Upper lobe of left lung (tissue), 4 donors: ENCODE measurements around the gene PPP2R5E.

ENCODE experiments used
- CTCF ChIP-seq, 6 experiments: fragments of 450-650 bp in 4 of 6; fragments of 200-600 bp in 2 of 6; sonication (generic) in 2 of 6; IDR thresholded peaks; one replicate each; pipeline ENCODE4 v1.5.1; 2016 to 2019; ENCODE audit warnings: antibody characterized with exemption in 6 of 6
- EP300 ChIP-seq, 4 donors: sonication (generic); formaldehyde crosslinking; IDR thresholded peaks; one replicate each; pipeline ENCODE4 v1.5.1; 2017; ENCODE audit warnings: antibody characterized with exemption in 4 of 4, control low read depth in 2 of 4
- POLR2A ChIP-seq, 4 donors: fragments of 450-650 bp; IDR thresholded peaks; one replicate each; pipeline ENCODE4 v1.5.1; 2016 to 2017; ENCODE audit warnings: antibody characterized with exemption in 4 of 4, mild to moderate bottlenecking in 2 of 4
- POLR2AphosphoS5 ChIP-seq, 2 donors: sonication (generic); formaldehyde crosslinking; IDR thresholded peaks; one replicate each; pipeline ENCODE4 v1.5.1; 2017; ENCODE audit warnings: antibody characterized with exemption in 2 of 2

DNA sequence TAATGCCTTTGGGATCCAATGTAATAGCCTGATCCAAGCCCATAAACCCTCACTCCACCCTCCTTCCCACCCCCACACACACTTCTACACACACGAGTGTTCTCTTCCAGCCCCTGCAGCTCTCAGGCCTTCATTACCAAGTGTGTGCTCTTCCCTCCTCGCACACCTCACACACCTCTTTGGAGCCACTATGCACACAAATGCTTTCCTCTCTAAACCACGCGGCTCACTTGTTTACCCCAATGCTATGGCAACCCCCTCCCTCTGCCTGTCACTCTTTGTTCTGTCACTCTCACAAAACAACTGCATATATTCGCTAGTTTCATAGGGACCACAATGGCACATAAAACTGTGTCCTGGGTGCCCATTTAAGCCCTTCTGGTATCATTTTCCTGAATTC lies 35.1 kb downstream of the PPP2R5E start:
- TF ChIP-seq EP300 (IDR thresholded peaks at IDR 0.05) (no peak), CTCF (IDR thresholded peaks at IDR 0.05) (no peak), POLR2AphosphoS5 (IDR thresholded peaks at IDR 0.05) (no peak), POLR2A (IDR thresholded peaks at IDR 0.05) (no peak)
